ENCODE measurements around the gene RFC5. TPM values are rescaled to one million over a fixed set of nuclear protein-coding genes. Genes with fewer than 3 reads are reported as not detected.

RFC5 gene
- total and polyA plus RNA-seq, 2 of the 4 experiments (the other 2 are of a cell fraction), result 14.7 to 20.1 TPM

DNA sequence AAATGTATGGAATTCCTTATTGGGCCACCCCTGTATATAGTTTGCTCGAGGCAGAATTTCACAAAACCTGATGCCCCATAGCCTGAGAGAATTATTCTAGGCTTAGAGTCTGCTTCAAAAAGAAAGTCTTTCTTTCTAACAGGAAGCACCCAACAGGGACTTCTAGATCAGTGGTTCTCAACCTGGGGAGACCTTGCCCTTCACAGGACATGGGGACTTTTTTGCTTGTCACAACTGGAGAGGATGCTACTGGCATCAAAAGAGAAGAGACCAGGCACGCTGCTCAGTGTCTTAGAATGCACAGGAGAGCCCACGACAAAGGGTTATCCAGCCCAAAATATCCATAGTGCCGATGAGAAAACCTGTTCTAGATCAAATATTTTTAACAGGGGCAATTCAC lies 25.6 kb downstream of the RFC5 start:
- no peak overlapping the region for H2AK5ac ChIP-seq (ENCODE audit: low read depth, low read length)
- in situ Hi-C loops (cut with MboI; ENCODE audit: low sequenced_read_pairs), result loop anchor here (25.0 kb wide), 1 partner anchor 345 kb away; the partner anchor contains the start of gene SUDS3
- H3K4ac ChIP-seq (ENCODE audit: low read depth, low read length), result no peak overlapping the region
- H3K27ac ChIP-seq (ENCODE audit: insufficient read depth, low read length), result no peak overlapping the region
- H3K56ac ChIP-seq (ENCODE audit: extremely low read depth, insufficient read depth, low read length), result no peak overlapping the region
- dilution Hi-C loops (cut with HindIII; ENCODE audit: low sequenced_read_pairs, unreplicated experiment), result no loop called here
- H3K27me3 ChIP-seq (ENCODE audit: control insufficient read depth, insufficient read depth, low read length), result no peaks in the 10 kb centered on the region
- BruUV-seq (replicated peaks), result no TSS peak
- H4K8ac ChIP-seq (ENCODE audit: low read depth in 2 of 2, low read length in 2 of 2), result no peak overlapping the region
- H2BK5ac ChIP-seq (ENCODE audit: low read depth, low read length, poor library complexity, severe bottlenecking), result no peak overlapping the region
- intact Hi-C loops (cut with micrococcal nuclease), result no loop called here
- no peaks in the 10 kb centered on the region; the same call in 1 of the 2 replicates for H3K9me1 ChIP-seq (ENCODE audit: insufficient read depth, low read length)
- no peaks in the 10 kb centered on the region for H3K4me1 ChIP-seq (ENCODE audit: control insufficient read depth, insufficient read depth, low read length)
- H3K14ac ChIP-seq (replicated peaks; ENCODE audit: low read depth, low read length), result no peak overlapping the region
- H3K9ac ChIP-seq (ENCODE audit: low read depth, low read length), result no peak overlapping the region
- no peak overlapping the region for H4K5ac ChIP-seq (ENCODE audit: low read depth, low read length)
- peaks cover 52% of the 10 kb centered on the region for H3K36me3 ChIP-seq (ENCODE audit: control insufficient read depth, insufficient read depth, low read length)
- DNase-seq, result no peak
- H3K9me3 ChIP-seq (ENCODE audit: control insufficient read depth, insufficient read depth, low read length), result no peaks in the 10 kb centered on the region
- WGBS, 2 experiments (ENCODE audit: extremely low coverage in 2 of 2, insufficient read length in 1 of 2), result 100% methylated on average over 2 of the region's 4 CpGs; no CpG with 5 or more reads in 1 of the 2 experiments
- H4K91ac ChIP-seq (ENCODE audit: insufficient read depth, low read depth, low read length), result no peak overlapping the region
- no peak for ATAC-seq (ENCODE audit: low read depth)
- H2BK20ac ChIP-seq (ENCODE audit: low read depth, low read length), result no peak overlapping the region
- no peak for TF ChIP-seq RAD21 (IDR thresholded peaks at IDR 0.05; ENCODE audit: low read length)
- no peak for TF ChIP-seq POLR2A (IDR thresholded peaks at IDR 0.05; ENCODE audit: low read depth, low read length)
- TF ChIP-seq RCOR1 (IDR thresholded peaks at IDR 0.05; ENCODE audit: insufficient replicate concordance, low read length), result no peak
- no peak for TF ChIP-seq BHLHE40 (IDR thresholded peaks at IDR 0.05; ENCODE audit: low read depth, low read length)
- no peak for TF ChIP-seq RFX5 (IDR thresholded peaks at IDR 0.05; ENCODE audit: low read depth, low read length)
- TF ChIP-seq FOS (IDR thresholded peaks at IDR 0.05; ENCODE audit: low read depth, low read length), result no peak
- TF ChIP-seq, protein P1, sequence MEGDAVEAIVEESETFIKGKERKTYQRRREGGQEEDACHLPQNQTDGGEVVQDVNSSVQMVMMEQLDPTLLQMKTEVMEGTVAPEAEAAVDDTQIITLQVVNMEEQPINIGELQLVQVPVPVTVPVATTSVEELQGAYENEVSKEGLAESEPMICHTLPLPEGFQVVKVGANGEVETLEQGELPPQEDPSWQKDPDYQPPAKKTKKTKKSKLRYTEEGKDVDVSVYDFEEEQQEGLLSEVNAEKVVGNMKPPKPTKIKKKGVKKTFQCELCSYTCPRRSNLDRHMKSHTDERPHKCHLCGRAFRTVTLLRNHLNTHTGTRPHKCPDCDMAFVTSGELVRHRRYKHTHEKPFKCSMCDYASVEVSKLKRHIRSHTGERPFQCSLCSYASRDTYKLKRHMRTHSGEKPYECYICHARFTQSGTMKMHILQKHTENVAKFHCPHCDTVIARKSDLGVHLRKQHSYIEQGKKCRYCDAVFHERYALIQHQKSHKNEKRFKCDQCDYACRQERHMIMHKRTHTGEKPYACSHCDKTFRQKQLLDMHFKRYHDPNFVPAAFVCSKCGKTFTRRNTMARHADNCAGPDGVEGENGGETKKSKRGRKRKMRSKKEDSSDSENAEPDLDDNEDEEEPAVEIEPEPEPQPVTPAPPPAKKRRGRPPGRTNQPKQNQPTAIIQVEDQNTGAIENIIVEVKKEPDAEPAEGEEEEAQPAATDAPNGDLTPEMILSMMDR (conservative IDR thresholded peaks at IDR 0.05; ENCODE audit: low read depth, low read length), result no peak
- no peak for TF ChIP-seq CHD1 (IDR thresholded peaks at IDR 0.05; ENCODE audit: low read depth, low read length)
- TF ChIP-seq MAZ (IDR thresholded peaks at IDR 0.05; ENCODE audit: borderline replicate concordance, low read depth, low read length), result no peak
- TF ChIP-seq MAFK (IDR thresholded peaks at IDR 0.05; ENCODE audit: low read depth, low read length), result no peak
- TF ChIP-seq NFE2L2 (IDR thresholded peaks at IDR 0.05; ENCODE audit: low read depth, low read length), result no peak
- no peak overlapping the region for H3K4me2 ChIP-seq (ENCODE audit: low read depth, low read length)
- ChIA-PET POLR2A (ENCODE audit: unreplicated experiment) (no interaction called here), CTCF (no interaction called here)
- H3K18ac ChIP-seq (ENCODE audit: low read depth, low read length), result no peak overlapping the region
- H2BK15ac ChIP-seq (ENCODE audit: low read depth, low read length), result no peak overlapping the region
- peaks cover 31 to 41% of the 10 kb centered on the region in 2 experiments for H3K79me1 ChIP-seq (ENCODE audit: low read depth in 1 of 2, low read length in 2 of 2)
- no peak overlapping the region for H2AK9ac ChIP-seq (replicated peaks; ENCODE audit: low read depth, low read length, poor library complexity)
- no peak overlapping the region for H2AFZ ChIP-seq (replicated peaks; ENCODE audit: low read length, poor library complexity)
- H3K4me3 ChIP-seq (ENCODE audit: insufficient read depth, low read depth, low read length), result no peak overlapping the region
- no peak overlapping the region for H3K23ac ChIP-seq (ENCODE audit: low read depth, low read length)
- no peak overlapping the region for H2BK120ac ChIP-seq (ENCODE audit: low read depth, low read length)
- peaks cover 11% of the 10 kb centered on the region; the same call in 1 of the 2 replicates for H4K20me1 ChIP-seq (ENCODE audit: insufficient read depth, low read length)
